ENCODE data around the gene ADK. TPM values are rescaled to one million over a fixed set of nuclear protein-coding genes. Genes with fewer than 3 reads are reported as not detected.

Gene ADK
- total and polyA plus RNA-seq, 2 donors from 2014 or later = 33.0 to 38.3 TPM

DNA sequence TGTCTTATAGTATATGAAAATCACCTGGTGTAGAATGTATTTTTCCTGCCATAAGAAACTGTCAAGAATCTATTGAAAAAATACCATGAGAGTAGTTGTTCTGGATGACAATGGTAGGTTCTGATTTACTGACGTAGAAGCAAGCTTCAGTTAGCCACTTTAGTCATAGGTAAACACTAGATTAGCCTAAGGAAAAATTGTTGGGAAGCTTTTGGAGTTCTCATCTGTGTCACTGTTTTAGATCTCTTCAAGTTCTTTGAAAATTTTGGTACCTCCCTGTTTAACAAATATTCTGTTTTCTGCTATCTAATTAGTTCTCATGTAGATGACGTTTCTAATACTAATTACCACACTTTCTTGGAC, 131.8 kb downstream of the ADK start:
- intact Hi-C loops (cut with DNase I) = no loop called here

GRCh38 chr10:74289188-74289587, 138.2 kb downstream of the ADK start:
- Histone ChIP-seq H3K9me3 (ENCODE audit: control insufficient read depth in 2 of 3, insufficient read depth in 1 of 3, low read length in 3 of 3) (no peaks in the 10 kb centered on the region), H3K27ac (ENCODE audit: low read depth in 2 of 2, low read length in 2 of 2) (no peak overlapping the region), H3K36me3 (ENCODE audit: control insufficient read depth in 2 of 3, insufficient read depth in 3 of 3, low read length in 3 of 3) (no peaks in the 10 kb centered on the region), H3K4me3 (ENCODE audit: low read length in 3 of 3) (no peak overlapping the region), H3K9ac (ENCODE audit: low read length in 3 of 3) (no peak overlapping the region), H3K27me3 (ENCODE audit: control insufficient read depth, insufficient read depth, low read length) (no peaks in the 10 kb centered on the region), H3K4me1 (ENCODE audit: control insufficient read depth in 2 of 3, insufficient read depth in 2 of 3, low read depth in 1 of 3, low read length in 3 of 3) (no peaks in the 10 kb centered on the region)
- intact Hi-C loops (cut with DNase I) = no loop called here
- no peak for FAIRE-seq
- DNase-seq = no peak
- TF ChIP-seq CTCF (IDR thresholded peaks at IDR 0.05; ENCODE audit: borderline replicate concordance, extremely low read depth, insufficient read depth) = no peak

More for the DNA sequence above, 131.8 kb downstream of the ADK start:
- DNase-seq (no peak), FAIRE-seq (no peak)
- TF ChIP-seq CTCF (IDR thresholded peaks at IDR 0.05; ENCODE audit: borderline replicate concordance, extremely low read depth, insufficient read depth) = no peak
- H3K9ac ChIP-seq (ENCODE audit: low read length in 3 of 3) = no peak overlapping the region
- no peaks in the 10 kb centered on the region for H3K27me3 ChIP-seq (ENCODE audit: control insufficient read depth, insufficient read depth, low read length)
- H3K27ac ChIP-seq (ENCODE audit: low read depth in 2 of 2, low read length in 2 of 2) = no peak overlapping the region
- no peaks in the 10 kb centered on the region for H3K36me3 ChIP-seq (ENCODE audit: control insufficient read depth in 2 of 3, insufficient read depth in 3 of 3, low read length in 3 of 3)
- H3K9me3 ChIP-seq (ENCODE audit: control insufficient read depth in 2 of 3, insufficient read depth in 1 of 3, low read length in 3 of 3) = no peaks in the 10 kb centered on the region
- no peak overlapping the region for H3K4me3 ChIP-seq (ENCODE audit: low read length in 3 of 3)
- no peaks in the 10 kb centered on the region for H3K4me1 ChIP-seq (ENCODE audit: control insufficient read depth in 2 of 3, insufficient read depth in 2 of 3, low read depth in 1 of 3, low read length in 3 of 3)

DNA sequence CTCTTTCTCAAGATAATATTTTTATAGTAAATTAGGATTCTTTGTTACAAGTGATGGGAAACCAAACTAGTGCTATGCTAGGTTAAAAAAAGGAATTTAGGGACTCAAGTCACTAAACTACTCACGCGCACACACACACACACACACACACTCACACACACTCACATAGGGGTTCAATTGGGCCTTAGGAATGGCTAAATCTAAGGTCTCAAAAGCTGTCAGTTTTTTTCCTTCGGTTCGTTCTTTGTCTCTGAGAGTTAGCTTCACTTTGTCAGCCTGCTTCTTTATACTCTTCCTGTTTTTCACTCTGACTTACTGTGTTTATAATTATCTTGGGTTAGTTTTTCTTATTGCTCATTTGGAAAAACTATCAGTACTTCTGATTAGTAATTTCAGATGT, 138.9 kb downstream of the ADK start:
- Histone ChIP-seq H3K4me1 (ENCODE audit: control insufficient read depth in 2 of 3, insufficient read depth in 2 of 3, low read depth in 1 of 3, low read length in 3 of 3) (no peaks in the 10 kb centered on the region), H3K27me3 (ENCODE audit: control insufficient read depth, insufficient read depth, low read length) (no peaks in the 10 kb centered on the region), H3K9me3 (ENCODE audit: control insufficient read depth in 2 of 3, insufficient read depth in 1 of 3, low read length in 3 of 3) (no peaks in the 10 kb centered on the region), H3K27ac (ENCODE audit: low read depth in 2 of 2, low read length in 2 of 2) (peak overlapping the region in 1 of 2 donors; percentile 15), H3K36me3 (ENCODE audit: control insufficient read depth in 2 of 3, insufficient read depth in 3 of 3, low read length in 3 of 3) (no peaks in the 10 kb centered on the region), H3K9ac (ENCODE audit: low read length in 3 of 3) (no peak overlapping the region), H3K4me3 (ENCODE audit: low read length in 3 of 3) (no peak overlapping the region)
- FAIRE-seq = no peak
- intact Hi-C loops (cut with DNase I) = no loop called here
- DNase-seq = no peak
- no peak for TF ChIP-seq CTCF (IDR thresholded peaks at IDR 0.05; ENCODE audit: borderline replicate concordance, extremely low read depth, insufficient read depth)

DNA sequence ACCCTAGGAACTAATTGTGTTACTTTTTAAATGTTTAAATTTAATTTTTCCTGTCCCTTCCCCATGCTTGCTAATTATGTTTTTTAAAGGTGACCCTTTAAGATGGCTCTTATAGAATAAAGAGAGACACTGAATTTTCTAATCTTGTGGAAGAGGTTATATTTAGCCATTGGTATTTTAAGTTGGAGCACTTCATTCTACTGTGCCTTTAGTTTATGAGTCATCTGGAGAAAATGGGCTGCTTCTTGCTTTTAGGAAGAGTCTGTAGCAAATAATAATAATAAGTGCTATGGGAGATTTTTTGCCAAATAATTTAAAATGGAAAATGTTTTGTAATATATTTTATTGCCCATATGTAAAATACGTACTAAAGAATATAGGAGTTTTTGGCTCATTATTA, 139.7 kb downstream of the ADK start:
- Histone ChIP-seq H3K27me3 (ENCODE audit: control insufficient read depth, insufficient read depth, low read length) (no peaks in the 10 kb centered on the region), H3K27ac (ENCODE audit: low read depth in 2 of 2, low read length in 2 of 2) (no peak overlapping the region), H3K4me1 (ENCODE audit: control insufficient read depth in 2 of 3, insufficient read depth in 2 of 3, low read depth in 1 of 3, low read length in 3 of 3) (no peaks in the 10 kb centered on the region), H3K9me3 (ENCODE audit: control insufficient read depth in 2 of 3, insufficient read depth in 1 of 3, low read length in 3 of 3) (no peaks in the 10 kb centered on the region), H3K9ac (ENCODE audit: low read length in 3 of 3) (no peak overlapping the region), H3K36me3 (ENCODE audit: control insufficient read depth in 2 of 3, insufficient read depth in 3 of 3, low read length in 3 of 3) (no peaks in the 10 kb centered on the region), H3K4me3 (ENCODE audit: low read length in 3 of 3) (no peak overlapping the region)
- FAIRE-seq = no peak
- no peak for TF ChIP-seq CTCF (IDR thresholded peaks at IDR 0.05; ENCODE audit: borderline replicate concordance, extremely low read depth, insufficient read depth)
- DNase-seq = no peak
- intact Hi-C loops (cut with DNase I) = no loop called here
